GM19099 (cell line): ENCODE measurements around the gene NOS1AP.

ENCODE experiments used
- POLR2A ChIP-seq: IDR thresholded peaks from 3 replicates; pipeline ENCODE4 v1.6.1; 2011; ENCODE audit warnings: low read depth; ENCODE audit not compliant: insufficient read length; ENCODE audit errors: extremely low read depth

The NOS1AP gene

GRCh38 chr1:162407539-162407938, 338.0 kb downstream of the NOS1AP start:
- TF ChIP-seq POLR2A = no peak

DNA sequence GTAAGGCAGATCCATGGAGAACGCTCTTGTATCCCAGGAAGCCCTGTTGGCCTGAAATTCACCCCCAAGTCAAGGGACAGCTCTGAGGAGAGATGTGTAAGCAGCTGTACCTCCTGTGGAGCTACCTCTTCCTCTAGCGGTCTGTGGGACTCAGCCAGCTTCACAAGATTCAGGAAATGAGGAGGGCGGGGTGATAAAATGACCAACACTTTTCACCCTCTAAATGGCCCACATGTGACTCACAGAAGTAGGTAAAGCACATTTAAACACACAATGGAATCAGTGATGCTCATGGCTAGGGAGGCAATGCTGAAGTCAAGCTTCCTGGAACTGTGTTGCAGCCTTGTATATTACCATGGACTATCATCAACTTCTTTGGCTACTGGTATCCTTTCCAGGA, 342.5 kb downstream of the NOS1AP start, which contains the start of gene SH2D1B:
Gene SH2D1B (minus strand): TSS at position 135 of the 400 bp plus-strand sequence. CDS start 120 bp downstream, at position 15.
- TF ChIP-seq POLR2A = no peak

DNA sequence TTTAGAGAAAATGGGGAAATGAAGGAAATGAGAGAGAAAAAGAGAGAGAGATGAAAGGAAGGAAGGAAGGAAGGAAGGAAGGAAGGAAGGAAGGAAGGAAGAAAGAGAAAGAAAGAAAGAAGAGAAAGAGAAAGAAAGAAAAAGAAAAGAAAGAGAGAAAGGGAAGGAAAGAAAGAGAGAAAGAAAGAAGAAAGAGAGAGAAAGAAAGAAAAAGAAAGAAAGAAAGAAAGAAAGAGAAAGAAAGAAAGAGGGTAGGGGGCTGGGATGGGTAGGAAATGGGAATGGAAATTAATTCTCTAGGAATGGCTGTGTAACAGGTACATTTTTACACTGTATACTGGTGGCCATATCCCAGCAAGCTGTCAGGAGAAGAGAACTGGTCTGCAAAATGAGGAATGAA, 346.7 kb downstream of the NOS1AP start:
- no peak for TF ChIP-seq POLR2A

DNA sequence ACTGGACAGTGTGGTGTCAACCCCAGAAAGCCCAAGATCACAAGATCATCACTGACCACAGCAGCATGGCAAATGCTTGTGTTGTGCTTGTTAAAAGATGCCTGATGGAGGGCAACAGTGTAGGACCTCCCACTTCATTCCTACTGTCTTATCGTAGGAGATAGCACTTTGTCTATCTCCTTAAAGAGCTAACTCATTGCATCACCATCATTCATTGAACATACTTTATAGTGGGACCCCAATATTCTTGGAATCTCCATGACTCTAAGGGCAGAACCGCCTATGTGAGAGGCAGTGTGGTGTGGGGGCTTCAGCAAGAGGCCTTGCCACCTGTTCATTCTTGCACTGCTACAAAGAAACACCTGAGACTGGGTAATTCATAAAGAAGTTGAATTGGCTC, 347.4 kb downstream of the NOS1AP start:
- TF ChIP-seq POLR2A = no peak

DNA sequence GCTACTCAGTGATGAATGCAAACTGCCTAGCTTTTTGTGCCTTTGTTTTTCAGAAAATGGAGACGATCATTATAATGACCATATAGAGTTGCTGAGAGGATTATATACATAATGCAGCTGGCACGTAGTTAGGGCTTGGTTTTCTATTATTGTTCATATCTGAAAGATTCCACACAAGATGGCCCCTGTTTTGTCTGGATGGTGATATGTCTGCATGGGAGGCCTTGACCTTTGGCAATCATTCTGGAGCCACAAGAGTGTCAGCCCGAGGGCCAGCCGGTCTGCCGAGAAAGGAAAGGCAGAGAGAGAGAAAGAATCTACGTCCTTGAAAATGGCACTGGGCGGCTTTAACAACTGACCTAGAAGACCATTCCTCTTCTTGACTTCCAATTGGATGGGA, 348.2 kb downstream of the NOS1AP start:
- no peak for TF ChIP-seq POLR2A
